ENCODE data around the gene PEX26.
A peak's percentile ranks its signal among the peaks of the same experiment; 100 is the strongest.
"Not testable (repeated sequence)": the region's sequence is repeated elsewhere in the genome, so short reads cannot be mapped to it uniquely, and the experiment has no call there.

Gene PEX26

DNA sequence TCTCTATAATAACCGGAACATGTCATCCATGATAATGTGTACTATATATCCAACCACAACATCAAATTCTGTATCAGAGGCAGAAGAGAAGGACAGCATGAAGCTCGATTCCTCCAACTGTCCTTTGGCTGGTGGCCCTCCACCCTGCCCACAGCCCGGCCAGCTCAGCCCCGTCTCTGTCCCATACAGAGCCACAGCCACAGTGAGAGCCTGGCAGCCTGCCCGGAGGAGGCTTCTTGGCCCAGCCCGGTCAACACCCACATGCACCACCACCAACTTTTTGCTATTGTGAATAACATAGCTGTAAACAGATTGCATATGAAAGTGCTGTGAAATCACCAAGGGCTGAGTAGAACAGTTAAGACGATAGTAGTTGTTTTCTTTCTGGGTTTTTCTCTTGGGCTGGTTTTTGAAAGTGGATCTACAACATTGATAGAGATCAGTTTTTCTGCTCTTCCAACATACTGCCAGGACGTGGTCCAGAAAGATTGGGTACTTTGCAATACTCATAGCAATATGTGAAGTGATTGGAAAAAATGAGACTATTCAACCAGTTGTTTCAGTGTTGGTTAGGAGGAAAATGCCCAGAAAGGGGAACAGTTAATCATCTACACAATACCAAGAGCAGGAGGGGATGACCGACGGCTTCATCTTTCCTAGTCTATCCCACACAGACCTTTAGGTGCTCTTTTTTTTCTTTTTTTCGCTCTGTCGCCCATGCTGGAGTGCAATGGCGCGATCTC is 25.9 kb downstream of the PEX26 start:
- DNase-seq, result no peak

DNA sequence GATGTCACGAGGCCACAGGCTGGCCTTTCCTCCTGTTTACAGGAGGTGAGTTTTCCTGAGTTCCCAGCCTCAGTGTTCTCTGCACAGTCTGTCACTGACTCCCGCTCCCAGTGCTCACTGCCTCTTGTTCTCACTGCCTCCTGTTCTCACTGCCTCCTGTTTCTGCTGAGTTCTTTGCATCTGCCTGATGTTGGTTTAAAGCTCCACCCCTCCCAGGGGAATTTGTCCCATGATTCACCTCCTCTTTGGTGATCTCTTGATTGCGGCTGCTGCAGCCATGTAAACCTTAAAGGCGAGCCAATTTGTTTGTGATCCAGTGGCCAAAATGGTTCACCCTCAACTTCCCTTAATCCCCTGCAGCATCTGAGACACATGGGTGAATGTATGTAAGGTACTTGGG is 26.8 kb downstream of the PEX26 start:
- no peak for DNase-seq

DNA sequence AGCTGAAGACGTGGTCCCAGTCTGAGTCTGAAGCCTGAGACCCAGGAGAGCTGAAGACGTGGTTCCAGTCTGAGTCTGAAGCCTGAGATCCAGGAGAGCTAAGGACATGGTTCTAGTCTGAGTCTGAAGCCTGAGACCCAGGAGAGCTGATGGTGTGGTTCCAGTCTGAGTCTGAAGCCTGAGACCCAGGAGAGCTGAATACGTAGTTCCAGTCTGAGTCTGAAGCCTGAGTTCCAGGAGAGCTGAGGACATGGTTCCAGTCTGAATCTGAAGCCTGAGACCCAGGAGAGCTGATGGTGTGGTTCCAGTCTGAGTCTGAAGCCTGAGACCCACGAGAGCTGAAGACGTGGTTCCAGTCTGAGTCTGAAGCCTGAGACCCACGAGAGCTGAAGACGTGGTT is 28.2 kb downstream of the PEX26 start:
- DNase-seq, result not testable (repeated sequence)

DNA sequence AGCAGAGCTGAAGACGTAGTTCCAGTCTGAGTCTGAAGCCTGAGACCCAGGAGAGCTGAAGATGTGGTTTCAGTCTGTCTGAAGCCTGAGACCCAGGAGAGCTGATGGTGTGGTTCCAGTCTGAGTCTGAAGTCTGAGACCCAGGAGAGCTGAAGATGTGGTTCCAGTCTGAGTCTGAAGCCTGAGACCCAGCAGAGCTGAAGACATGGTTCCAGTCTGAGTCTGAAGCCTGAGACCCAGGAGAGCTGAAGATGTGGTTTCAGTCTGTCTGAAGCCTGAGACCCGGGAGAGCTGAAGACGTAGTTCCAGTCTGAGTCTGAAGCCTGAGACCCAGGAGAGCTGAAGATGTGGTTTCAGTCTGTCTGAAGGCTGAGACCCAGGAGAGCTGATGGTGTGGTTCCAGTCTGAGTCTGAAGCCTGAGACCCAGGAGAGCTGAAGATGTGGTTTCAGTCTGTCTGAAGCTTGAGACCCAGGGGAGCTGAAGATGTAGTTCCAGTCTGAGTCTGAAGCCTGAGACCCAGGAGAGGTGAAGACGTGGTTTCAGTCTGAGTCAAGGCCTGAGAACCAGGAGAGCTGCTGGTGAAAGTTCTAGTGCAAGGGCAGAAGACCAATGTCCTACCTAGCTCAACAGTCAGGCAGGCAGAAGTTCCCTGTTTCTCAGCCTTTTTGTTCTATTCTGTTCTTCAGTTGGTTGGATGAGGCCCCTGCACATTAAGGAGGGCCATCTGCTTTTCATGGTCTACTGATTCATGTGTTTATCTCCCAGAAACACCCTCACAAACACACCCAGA is 29.0 kb downstream of the PEX26 start:
- not testable (repeated sequence) for DNase-seq

DNA sequence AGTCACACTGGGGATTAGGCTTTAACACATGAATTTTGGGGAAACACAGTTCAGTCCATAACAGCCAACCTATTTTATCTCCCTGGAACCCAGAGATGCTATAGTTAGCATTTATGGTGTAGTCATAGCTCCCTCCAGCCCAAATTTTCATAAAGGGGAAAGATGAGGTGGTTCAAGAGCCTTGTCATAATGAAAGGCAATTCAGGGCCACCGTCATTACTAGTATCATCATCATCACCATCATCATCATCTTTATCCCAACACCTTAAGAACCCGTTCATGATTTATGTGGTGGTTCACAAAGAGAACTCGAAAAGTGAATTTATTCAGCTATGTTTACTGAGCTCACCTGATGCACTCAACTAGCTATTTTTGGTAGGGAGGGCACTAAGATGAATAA is 30.4 kb downstream of the PEX26 start:
- DNase-seq, result no peak

DNA sequence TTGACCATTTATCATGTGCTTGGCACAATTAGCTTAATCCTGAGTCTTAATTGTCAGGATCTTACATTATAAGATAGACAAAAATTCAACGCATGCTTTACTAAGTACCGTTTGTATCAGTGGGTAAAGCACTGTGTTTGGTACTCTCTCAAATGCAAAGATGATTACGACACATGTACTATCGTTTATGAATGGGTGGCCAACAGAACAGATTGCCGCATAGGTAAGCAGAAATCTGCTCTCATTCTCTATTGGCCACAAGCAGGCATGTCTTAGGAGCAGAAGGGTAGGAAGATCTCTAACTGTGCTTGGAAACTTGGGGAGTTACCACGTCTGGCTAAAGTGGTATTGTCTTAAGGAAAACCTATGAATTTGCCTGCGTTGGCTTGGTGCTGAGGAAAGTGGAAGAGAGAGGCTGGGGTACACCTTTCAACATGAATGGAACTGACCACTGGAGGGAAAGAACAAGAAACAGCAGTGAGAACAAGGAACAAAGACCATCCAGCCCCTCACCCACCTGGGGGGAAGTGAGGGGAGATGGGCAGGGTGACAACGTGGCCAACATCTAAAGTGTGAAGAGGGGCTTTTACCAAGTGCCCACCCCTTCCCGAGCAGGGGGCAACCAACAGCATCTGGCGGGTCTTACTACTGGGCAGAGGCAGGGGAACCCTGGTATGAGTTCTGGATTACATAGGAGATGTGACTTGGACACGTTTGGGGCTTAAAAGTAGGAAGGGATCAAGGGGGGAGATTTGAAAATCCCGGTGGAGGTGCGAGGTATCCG is 31.8 kb downstream of the PEX26 start:
- peak; percentile 24 for DNase-seq

DNA sequence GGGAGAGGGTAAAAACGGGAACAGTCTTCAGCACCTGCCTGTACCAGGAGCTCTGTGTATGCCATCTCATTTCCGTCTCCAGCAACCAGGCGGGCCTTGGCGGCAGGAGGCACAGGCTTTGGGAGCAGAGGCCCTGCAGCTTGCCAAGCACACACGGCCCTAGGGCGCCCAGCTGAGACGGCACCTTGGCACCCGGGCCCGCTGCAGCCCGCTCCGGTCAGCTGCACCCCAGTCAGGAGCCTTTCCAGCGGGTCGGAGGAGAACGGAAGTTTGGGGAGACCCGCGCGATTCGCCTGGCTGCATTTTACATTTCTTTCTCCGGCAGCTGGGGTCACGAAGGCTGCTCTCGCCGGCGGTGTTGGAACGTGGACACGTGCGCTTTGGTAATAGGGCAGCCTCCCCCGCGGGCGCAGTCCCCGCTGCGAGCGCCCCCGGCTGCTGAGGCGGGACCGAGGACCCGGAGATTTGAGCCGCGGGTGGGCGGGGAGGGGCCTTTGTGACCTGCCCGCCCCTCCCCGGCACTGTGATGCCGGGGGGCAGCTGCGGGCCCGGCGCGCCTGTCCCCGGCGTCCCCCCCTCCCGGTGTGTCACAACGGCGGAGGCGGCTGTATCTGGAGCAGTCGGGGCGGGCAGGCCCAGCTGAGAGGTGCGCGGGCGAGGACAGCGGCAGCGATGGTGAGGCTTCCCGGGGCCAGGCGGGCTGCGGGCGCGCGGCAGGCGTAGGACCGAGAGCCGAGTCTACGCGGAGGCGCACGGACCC is 32.6 kb downstream of the PEX26 start, which contains the start of gene TUBA8:
TUBA8 (plus strand) TSS at position 616 of the 760 bp plus-strand sequence; CDS start at position 673, 57 bp downstream.
- peak; percentile 77 for DNase-seq

DNA sequence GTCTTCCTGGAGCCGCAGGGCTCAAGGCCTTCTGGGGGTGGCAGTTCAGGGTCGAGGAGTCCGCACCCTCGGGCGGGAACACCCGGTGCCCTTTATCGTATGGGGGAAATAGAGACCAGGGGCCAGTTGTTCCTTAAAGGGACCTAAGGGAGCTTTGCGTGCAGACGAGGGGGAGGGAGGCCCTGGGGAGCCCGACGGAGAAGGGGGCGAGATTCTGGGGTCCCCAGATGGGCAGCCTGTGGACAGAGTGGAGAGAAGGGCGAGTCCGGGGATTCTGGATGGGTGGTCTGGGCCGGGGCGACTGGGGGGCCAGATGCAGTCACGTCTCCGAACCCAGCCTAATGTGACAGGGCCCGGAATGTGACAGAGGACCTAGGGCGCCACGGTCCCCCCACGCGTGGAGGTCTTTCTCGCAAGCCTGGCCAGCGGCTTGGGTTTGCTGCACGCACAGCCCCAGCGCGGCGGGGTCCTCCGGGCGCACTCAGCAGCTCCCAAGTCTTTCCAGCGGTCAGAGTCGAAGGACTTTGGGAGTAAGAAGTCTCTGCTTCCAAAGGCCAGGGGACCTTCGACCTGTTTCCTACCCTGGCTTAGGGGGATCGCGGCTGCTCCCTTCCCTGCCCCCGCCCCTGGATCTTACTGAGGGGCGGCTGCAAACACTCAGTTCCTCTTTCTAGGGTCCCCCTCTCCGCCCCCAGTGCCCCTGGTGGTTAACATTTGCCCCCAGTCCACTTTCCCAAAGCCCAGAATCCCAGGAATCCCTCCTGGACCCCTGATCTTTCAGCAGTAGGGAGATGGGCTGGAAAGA is 33.4 kb downstream of the PEX26 start:
- DNase-seq, result no peak

DNA sequence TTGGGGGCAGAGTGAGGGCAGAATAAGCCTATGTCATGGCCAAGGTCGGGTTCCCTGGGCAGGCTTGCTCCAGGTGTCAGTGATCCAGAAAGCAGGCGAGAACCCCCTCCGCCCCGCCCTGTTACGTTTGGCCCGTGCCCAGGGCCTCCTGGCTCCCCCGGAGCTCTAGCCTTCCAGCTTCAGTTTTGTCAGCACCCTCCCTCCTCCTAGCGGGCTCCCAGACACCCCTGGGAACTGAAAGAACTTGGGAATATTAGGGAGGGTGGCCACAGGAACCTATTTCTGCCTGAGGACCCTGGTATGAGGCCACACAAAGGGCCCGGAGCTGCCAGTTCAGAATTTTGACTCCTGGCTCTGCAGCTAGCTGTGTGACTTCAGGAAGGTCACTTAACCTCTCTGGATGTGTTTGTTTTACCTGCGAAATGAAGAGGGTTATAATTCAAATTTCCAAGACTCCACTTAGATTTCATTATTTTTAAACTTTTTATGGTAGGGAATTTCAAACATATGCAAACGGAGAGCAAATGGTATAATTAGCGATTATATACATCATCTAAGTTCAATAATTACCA is 34.1 kb downstream of the PEX26 start:
- DNase-seq, result no peak

DNA sequence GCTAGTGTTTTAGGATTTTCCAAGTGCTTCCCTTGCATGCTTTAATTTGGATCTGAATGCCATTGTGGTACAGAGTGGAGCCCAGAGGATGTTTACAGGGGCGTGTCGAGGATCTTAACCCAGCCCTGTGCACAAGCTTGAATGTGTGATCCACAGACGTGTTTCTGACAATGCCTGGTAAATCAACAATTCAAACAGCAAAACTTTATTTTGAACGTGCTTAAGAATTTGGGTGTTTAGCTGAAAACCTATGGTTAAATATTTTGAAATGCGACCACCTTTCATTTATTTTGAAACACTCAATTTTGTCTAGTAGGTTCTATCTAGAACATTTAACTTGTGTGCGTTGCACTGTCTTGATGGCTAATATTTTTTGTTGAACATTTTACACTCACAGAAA is 34.6 kb downstream of the PEX26 start:
- no peak for DNase-seq

DNA sequence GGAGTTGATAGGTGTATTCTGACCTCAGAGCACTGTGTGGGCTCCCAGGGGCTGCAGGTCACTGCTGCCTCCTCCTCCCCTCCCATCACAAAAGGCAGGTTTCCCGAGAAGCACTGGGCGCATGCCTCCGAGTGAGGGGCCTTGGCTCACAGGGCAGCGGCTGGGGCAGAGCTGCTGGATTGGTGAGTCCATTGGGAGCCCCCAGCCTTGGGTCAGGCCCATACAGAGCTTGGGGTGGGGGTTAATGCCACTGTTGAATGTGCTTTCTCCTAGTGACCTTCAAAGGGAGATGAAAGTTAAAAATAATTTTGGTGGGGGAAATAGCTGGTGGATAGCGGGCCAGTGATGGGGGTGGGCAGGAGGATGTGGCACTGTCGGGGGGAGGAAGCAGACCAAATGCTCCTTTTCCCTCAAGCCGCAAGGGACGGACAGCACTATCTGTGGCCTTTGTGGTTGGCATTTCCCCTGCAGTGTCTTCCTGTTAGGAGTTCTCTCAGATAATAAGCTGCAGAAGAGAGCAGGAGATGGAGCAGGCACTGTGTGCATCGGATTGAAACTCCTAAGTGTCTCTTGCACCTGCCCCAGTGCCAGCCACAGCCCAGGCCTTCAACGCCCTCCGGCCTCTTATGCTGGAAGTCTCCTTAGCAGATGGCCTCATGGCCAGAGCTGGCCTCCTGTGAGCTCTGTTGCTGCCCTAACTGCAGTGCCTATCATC is 36.0 kb downstream of the PEX26 start:
- no peak for DNase-seq

DNA sequence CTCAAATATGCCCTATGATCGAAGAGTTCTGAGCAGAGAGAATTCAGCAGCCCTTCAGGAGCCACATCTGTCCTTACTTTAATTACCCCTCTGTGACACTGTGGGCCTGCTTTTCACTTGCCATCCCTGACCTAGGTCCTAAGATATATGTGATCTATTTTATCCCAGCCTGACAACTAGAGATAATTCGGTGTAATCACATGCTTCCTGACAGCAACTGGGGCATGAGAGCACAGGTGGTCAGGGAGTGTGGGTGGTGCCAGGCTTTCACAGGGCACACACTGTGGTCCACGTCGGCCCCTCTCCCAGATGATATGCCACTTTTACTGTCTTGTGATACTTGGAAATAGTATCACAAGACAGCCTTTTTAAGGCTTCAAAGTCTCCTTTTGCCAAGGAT is 36.7 kb downstream of the PEX26 start:
- DNase-seq, result no peak

DNA sequence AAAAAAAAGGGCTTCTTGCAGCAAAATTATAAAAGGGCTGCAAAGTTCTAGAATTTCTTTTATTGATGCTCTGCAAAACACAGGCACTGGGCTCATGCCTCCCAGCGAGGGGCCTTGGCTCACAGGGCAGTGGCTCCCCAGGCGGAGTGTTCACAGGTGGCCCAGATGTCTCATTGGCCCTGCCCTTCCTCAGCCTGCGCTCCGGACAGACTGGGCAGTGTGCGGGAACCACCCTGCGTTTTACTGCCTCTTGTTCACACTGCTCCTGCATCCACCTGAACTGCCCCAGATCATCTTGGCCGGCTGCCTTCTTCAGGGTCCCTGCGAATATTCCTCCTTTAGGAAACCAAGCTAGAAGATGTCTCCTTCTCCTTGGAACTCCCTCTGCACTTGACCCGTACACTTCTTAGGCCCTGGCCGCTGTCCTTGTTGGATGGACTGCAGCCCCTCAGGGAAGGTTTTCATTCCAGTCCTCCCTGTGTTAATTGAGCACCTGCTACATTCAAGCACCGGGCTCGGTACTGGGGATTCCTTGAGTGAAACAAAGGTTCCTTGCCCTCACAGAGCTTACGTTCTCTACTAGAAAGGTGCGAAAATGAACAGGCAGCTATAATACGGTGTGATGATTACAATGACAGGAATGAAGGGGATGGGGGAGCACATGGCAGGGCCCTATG is 37.3 kb downstream of the PEX26 start:
- no peak for DNase-seq

DNA sequence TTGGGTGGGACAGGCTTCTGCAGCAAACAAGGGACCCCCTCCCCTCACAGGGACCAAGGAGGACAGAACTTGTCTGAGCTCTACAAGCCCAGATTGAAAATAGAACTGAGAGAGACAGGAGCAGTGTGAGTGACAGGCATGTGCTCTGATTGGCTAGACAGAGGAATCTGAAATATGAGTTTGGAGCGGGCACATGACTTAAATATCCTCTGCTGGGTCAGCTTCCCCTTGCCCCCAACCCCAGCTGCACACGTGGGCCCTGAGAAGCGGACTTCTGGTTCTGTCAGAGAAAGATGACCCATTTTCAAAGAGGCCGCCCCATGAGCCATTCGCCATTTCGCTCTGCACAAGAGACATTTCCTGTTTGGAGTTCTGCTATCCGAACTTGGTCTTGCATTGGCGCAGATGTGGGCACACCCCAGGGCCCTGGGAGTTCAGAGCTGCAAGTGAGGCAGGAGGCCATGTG is 38.1 kb downstream of the PEX26 start:
- no peak for DNase-seq

DNA sequence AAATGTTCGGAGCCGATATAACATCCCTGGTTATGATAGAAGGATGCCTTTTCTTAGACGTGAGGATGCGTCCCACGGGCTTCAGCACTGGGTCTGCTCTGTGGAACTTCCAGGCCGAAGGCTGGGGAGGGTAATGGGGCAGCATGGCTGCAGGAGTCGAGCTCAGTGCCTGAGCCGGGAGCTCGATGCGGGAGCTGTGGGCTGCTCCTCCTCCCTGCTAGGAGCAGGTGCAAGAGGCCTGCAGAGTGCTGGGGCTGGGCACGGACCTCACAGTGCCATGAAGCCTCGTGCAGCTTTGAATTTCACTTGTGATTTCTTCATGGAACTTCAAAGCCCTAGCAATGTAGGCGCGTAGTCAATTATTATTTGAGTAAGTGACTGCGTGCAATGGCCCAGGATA is 38.8 kb downstream of the PEX26 start:
- DNase-seq, result no peak

DNA sequence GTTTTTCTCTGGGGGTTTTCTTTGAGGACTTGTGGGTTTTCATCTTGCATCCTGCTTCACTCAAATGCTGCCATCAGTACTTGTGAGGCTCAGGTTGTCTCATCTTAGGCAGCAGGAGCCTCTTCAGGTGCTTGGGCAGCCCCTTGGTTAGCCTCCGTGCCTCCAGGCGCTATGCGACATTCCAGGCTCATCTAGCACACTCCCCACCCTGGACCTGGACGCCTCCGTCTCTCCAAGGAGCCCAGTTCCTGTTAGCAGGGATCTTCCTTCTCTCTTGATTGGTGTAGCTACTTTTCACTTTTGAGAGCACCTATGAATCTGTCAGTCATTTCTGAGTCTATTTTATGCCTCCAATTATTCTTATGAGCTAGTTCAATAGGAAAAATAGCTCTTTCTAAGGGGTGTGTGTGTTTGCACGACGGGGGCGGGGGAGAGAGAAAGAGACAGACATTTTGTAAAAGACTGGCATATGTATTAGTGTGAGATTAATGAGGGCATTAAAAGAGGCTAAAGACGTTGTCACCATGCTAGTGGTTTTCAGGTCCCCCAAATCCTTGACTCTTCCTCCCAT is 40.6 kb downstream of the PEX26 start:
- no peak for DNase-seq

DNA sequence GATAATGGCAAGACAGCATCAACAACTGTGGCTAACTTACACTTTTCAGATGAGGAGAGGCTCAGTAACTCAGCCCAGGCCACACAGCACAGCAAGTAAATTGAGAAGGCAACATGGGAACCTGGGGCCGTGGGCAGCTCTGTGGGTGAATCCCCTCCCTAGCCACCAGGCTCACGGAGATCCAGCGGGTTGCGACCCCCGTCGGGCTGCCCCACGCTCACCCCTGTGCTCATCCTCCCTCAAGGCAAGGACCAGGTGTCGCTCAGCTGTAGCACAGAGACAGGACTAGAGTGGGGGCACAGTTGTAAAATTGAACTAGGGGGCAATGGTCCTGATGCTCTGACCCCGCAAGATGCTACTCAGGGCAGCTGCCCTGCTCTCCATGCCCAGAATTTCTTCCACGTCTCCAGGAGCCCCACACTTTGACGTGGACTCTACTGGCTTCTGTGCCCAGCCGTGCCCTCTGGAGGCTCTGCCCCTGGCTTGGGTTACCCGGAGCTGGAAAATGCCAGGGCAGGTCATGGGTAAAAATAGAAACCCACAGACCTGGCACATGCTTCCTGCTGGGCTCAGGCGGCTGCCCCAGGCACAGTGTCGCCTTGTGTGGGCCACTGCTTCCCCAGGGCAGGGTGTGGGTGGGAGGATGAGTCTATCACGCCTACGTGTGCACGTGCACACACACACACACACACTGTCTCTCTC is 41.8 kb downstream of the PEX26 start:
- DNase-seq, result no peak

DNA sequence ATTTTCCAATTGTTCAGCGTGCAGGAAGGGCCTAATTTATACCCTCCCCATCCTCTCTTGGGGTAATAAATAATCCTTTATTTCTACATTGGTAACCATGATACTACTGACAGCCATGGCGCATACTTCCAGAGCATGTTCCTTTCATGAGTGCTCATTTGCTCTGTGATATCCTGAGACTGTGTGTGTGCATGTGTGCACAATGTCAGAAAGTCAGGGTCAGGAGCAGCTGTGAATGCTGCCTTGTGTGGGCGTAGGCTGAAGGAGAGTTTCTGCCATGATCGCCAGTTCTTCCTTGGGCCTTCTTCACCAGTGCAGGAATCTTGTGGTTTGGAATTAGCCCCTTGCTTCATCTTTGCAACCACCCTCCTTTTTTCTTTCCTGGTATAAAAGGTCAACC is 43.1 kb downstream of the PEX26 start:
- no peak for DNase-seq

DNA sequence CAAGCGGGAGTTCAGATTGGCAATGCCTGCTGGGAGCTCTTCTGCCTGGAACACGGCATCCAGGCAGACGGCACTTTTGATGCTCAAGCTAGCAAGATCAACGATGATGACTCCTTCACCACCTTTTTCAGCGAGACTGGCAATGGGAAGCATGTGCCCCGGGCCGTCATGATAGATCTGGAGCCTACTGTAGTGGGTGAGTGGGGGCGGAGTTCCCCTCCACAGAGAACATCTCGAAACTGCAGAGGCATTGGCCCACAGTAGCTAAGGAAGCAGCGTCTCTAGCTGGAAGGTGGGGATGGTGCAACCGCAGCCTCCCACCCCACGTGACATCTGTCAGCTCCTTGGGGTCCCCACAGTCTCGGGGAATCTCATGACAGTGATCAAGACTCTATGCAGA is 43.7 kb downstream of the PEX26 start:
- no peak for DNase-seq
